ENCODE results near the gene PHRF1.

Gene PHRF1

GRCh38 chr11:557328-558132 lies 18.7 kb upstream of the PHRF1 start:
- no peak for DNase-seq

- no peak for DNase-seq
Measured at GRCh38 chr11:558503-558902, 17.8 kb upstream of the PHRF1 start.

- no peak for DNase-seq
Measured at GRCh38 chr11:559020-559620, 17.1 kb upstream of the PHRF1 start.

- no peak for DNase-seq
Measured at GRCh38 chr11:559712-560304, 16.5 kb upstream of the PHRF1 start.

GRCh38 chr11:560305-561147 lies 15.7 kb upstream of the PHRF1 start, which contains the start of the genes LMNTD2 and RASSF7:
Gene LMNTD2, minus strand, starts transcription at chr11:560738. Its CDS starts 22 bp downstream, at chr11:560716.
Gene RASSF7, plus strand, starts transcription at chr11:560970. Its CDS starts 799 bp downstream, at chr11:561769.
- peak; percentile 93 to 97 (median 97) for DNase-seq

- DNase-seq: no peak
Measured at GRCh38 chr11:561148-562003, 14.9 kb upstream of the PHRF1 start.

- DNase-seq: no peak
Measured at GRCh38 chr11:562046-562645, 14.1 kb upstream of the PHRF1 start.

- no peak for DNase-seq
Measured at GRCh38 chr11:563066-563811, 13.0 kb upstream of the PHRF1 start.

GRCh38 chr11:563812-564578 lies 12.3 kb upstream of the PHRF1 start:
- DNase-seq: no peak

GRCh38 chr11:565921-566509 lies 10.3 kb upstream of the PHRF1 start:
- DNase-seq: no peak

- DNase-seq: no peak
Measured at GRCh38 chr11:567011-567628, 9.2 kb upstream of the PHRF1 start.

- DNase-seq: no peak
Measured at GRCh38 chr11:567629-568292, 8.5 kb upstream of the PHRF1 start.

GRCh38 chr11:568306-569157 lies 7.7 kb upstream of the PHRF1 start:
- peak; percentile 78 to 93 (median 90) for DNase-seq

- no peak for DNase-seq
Measured at GRCh38 chr11:569158-569885, 6.9 kb upstream of the PHRF1 start.

- no peak for DNase-seq
Measured at GRCh38 chr11:571802-572185, 4.5 kb upstream of the PHRF1 start.

GRCh38 chr11:573146-573759 lies 3.0 kb upstream of the PHRF1 start:
- DNase-seq: no peak

Data from activated CD4-positive, CD25-positive, alpha-beta regulatory T cell (primary cell).